ENCODE measurements around the gene CREB3. TPM values are rescaled to one million over a fixed set of nuclear protein-coding genes. Genes with fewer than 3 reads are reported as not detected.

Gene CREB3
- total and polyA plus RNA-seq, 2 experiments from 2014 or later = 20.3 to 32.4 TPM

GRCh38 chr9:35758475-35759050 is 26.1 kb downstream of the CREB3 start (continued):
- TF ChIP-seq CTCF (conservative IDR thresholded peaks at IDR 0.05; ENCODE audit: low read depth in 2 of 2) = no peak
- no peak for TF ChIP-seq ETS1 (IDR thresholded peaks at IDR 0.05)
- TF ChIP-seq POLR2AphosphoS5 (IDR thresholded peaks at IDR 0.05; ENCODE audit: low read depth) = no peak

- H3K4me1 Mint-ChIP-seq = peaks cover 44% of the 10 kb centered on the region
- no peak for ATAC-seq
Observed at GRCh38 chr9:35759795-35760194, 27.3 kb downstream of the CREB3 start.

More at GRCh38 chr9:35759795-35760194, 27.3 kb downstream of the CREB3 start:
- H3K79me2 ChIP-seq (replicated peaks; ENCODE audit: insufficient read depth) = peaks cover 63% of the 10 kb centered on the region
- Mint-ChIP-seq H3K27ac (no peak overlapping the region; the same call in 1 of the 2 replicates), H3K9me3 (no peaks in the 10 kb centered on the region; the same call in 1 of the 3 replicates), H3K27me3 (ENCODE audit: insufficient read depth, low read depth, poor library complexity) (peaks cover 6% of the 10 kb centered on the region), H3K36me3 (ENCODE audit: low read depth) (peaks cover 15% of the 10 kb centered on the region), H3K4me3 (no peak overlapping the region; the same call in 2 of the 3 replicates)
- no peaks in the 10 kb centered on the region for H3K36me3 ChIP-seq (ENCODE audit: insufficient read depth)
- H4K20me1 ChIP-seq (replicated peaks; ENCODE audit: insufficient read depth) = peaks cover 3% of the 10 kb centered on the region; the same call in 1 of the 2 replicates
- H3F3A ChIP-seq (replicated peaks; ENCODE audit: low read depth) = peaks cover 18% of the 10 kb centered on the region; the same call in 1 of the 2 replicates
- H3K9me2 ChIP-seq (ENCODE audit: insufficient read depth) = no peaks in the 10 kb centered on the region
- DNase-seq (ENCODE audit: low spot score) = no peak
- H3K4me2 ChIP-seq = no peak overlapping the region
- no peaks in the 10 kb centered on the region for H3K27me3 ChIP-seq (ENCODE audit: insufficient read depth)
- peaks cover 18% of the 10 kb centered on the region for H3K4me1 ChIP-seq (ENCODE audit: insufficient read depth)
- H3K27ac ChIP-seq (ENCODE audit: low read depth) = no peak overlapping the region
- TF ChIP-seq CTCF (conservative IDR thresholded peaks at IDR 0.05; ENCODE audit: low read depth in 2 of 2) (peak in 1 of 2 experiments; percentile 38; a peak in 3 of 4 replicates), ZNF331 (CRISPR knock-in tag; IDR thresholded peaks at IDR 0.05; ENCODE audit: low read depth) (no peak), REST (IDR thresholded peaks at IDR 0.05; ENCODE audit: unreplicated experiment) (no peak)
- H2AFZ ChIP-seq = no peak overlapping the region
- H3K4me3 ChIP-seq = no peak overlapping the region
